ENCODE results near the gene PTCRA.

- TF ChIP-seq POLR2A (IDR thresholded peaks at IDR 0.05; ENCODE audit: extremely low read depth, insufficient read length), result no peak
- TF ChIP-seq, protein P1, sequence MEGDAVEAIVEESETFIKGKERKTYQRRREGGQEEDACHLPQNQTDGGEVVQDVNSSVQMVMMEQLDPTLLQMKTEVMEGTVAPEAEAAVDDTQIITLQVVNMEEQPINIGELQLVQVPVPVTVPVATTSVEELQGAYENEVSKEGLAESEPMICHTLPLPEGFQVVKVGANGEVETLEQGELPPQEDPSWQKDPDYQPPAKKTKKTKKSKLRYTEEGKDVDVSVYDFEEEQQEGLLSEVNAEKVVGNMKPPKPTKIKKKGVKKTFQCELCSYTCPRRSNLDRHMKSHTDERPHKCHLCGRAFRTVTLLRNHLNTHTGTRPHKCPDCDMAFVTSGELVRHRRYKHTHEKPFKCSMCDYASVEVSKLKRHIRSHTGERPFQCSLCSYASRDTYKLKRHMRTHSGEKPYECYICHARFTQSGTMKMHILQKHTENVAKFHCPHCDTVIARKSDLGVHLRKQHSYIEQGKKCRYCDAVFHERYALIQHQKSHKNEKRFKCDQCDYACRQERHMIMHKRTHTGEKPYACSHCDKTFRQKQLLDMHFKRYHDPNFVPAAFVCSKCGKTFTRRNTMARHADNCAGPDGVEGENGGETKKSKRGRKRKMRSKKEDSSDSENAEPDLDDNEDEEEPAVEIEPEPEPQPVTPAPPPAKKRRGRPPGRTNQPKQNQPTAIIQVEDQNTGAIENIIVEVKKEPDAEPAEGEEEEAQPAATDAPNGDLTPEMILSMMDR (IDR thresholded peaks at IDR 0.05; ENCODE audit: low read depth, low read length), result no peak
Observed at GRCh38 chr6:42907336-42907735, 8.5 kb upstream of the PTCRA start.
